ENCODE results near the gene ICE1.
"Not testable (repeated sequence)": the region's sequence is repeated elsewhere in the genome, so short reads cannot be mapped to it uniquely, and the experiment has no call there.

ICE1 gene

GRCh38 chr5:5453131-5453530 is 30.7 kb downstream of the ICE1 start:
- DNase-seq, result no peak

- no peak for DNase-seq
Measured at GRCh38 chr5:5454391-5454790, 31.9 kb downstream of the ICE1 start.

- no peak for DNase-seq
Measured at GRCh38 chr5:5456858-5457257, 34.4 kb downstream of the ICE1 start.

- no peak for DNase-seq
Measured at GRCh38 chr5:5460311-5460710, 37.8 kb downstream of the ICE1 start.

GRCh38 chr5:5461012-5461411 is 38.5 kb downstream of the ICE1 start:
- no peak for DNase-seq

GRCh38 chr5:5464036-5464715 is 41.7 kb downstream of the ICE1 start:
- DNase-seq, result no peak

- no peak for DNase-seq
Measured at GRCh38 chr5:5466227-5466626, 43.8 kb downstream of the ICE1 start.

GRCh38 chr5:5467737-5468136 is 45.3 kb downstream of the ICE1 start:
- peak; percentile 10 for DNase-seq

- no peak for DNase-seq
Measured at GRCh38 chr5:5470933-5471332, 48.5 kb downstream of the ICE1 start.

- no peak for DNase-seq
Measured at GRCh38 chr5:5473226-5473625, 50.7 kb downstream of the ICE1 start.

GRCh38 chr5:5474961-5475360 is 52.5 kb downstream of the ICE1 start:
- DNase-seq, result no peak

GRCh38 chr5:5475975-5476374 is 53.5 kb downstream of the ICE1 start:
- DNase-seq, result no peak

GRCh38 chr5:5479578-5479977 is 57.1 kb downstream of the ICE1 start:
- DNase-seq, result not testable (repeated sequence)

- no peak for DNase-seq
Measured at GRCh38 chr5:5480481-5481111, 58.1 kb downstream of the ICE1 start.

GRCh38 chr5:5481206-5481605 is 58.7 kb downstream of the ICE1 start:
- DNase-seq, result no peak

GRCh38 chr5:5481633-5482032 is 59.2 kb downstream of the ICE1 start:
- DNase-seq, result no peak

- DNase-seq, result no peak
Measured at GRCh38 chr5:5483350-5483749, 60.9 kb downstream of the ICE1 start.

- peak; percentile 30 for DNase-seq
Measured at GRCh38 chr5:5483880-5484598, 61.6 kb downstream of the ICE1 start.

GRCh38 chr5:5486122-5486521 is 63.6 kb downstream of the ICE1 start:
- no peak for DNase-seq

- no peak for DNase-seq
Measured at GRCh38 chr5:5487585-5488360, 65.3 kb downstream of the ICE1 start.

- DNase-seq, result no peak
Measured at GRCh38 chr5:5490774-5491347, 68.4 kb downstream of the ICE1 start.

GRCh38 chr5:5492087-5492933 is 69.8 kb downstream of the ICE1 start:
- DNase-seq, result peak; percentile 47

Data from fibroblast of skin of abdomen (primary cell).